NCI-H748 treated with DMSO at 0.1 percent for 48 hours (cell line): ENCODE measurements around the gene TSHZ1.

Source experiments
- DNase-seq: peaks from one replicate; lab custom pipeline; 2025; lab: John Stamatoyannopoulos, UW

TSHZ1 gene

GRCh38 chr18:75269124-75269680, 58.6 kb downstream of the TSHZ1 start:
- DNase-seq, result no peak

GRCh38 chr18:75269696-75270095, 59.1 kb downstream of the TSHZ1 start:
- no peak for DNase-seq

GRCh38 chr18:75271952-75272351, 61.4 kb downstream of the TSHZ1 start:
- DNase-seq, result no peak

- no peak for DNase-seq
Measured at GRCh38 chr18:75273817-75274216, 63.2 kb downstream of the TSHZ1 start.

- no peak for DNase-seq
Measured at GRCh38 chr18:75275226-75275625, 64.6 kb downstream of the TSHZ1 start.

GRCh38 chr18:75276818-75277609, 66.4 kb downstream of the TSHZ1 start:
- no peak for DNase-seq

GRCh38 chr18:75277610-75277928, 67.0 kb downstream of the TSHZ1 start:
- DNase-seq, result no peak

- no peak for DNase-seq
Measured at GRCh38 chr18:75279381-75279780, 68.8 kb downstream of the TSHZ1 start.

GRCh38 chr18:75280427-75281280, 70.1 kb downstream of the TSHZ1 start:
- DNase-seq, result no peak

- DNase-seq, result no peak
Measured at GRCh38 chr18:75282746-75283145, 72.1 kb downstream of the TSHZ1 start.

- no peak for DNase-seq
Measured at GRCh38 chr18:75283731-75284130, 73.1 kb downstream of the TSHZ1 start.

- no peak for DNase-seq
Measured at GRCh38 chr18:75284566-75284965, 74.0 kb downstream of the TSHZ1 start.

- no peak for DNase-seq
Measured at GRCh38 chr18:75285876-75286275, 75.3 kb downstream of the TSHZ1 start.

- DNase-seq, result no peak
Measured at GRCh38 chr18:75287006-75287405, 76.4 kb downstream of the TSHZ1 start.

- DNase-seq, result no peak
Measured at GRCh38 chr18:75287700-75288099, 77.1 kb downstream of the TSHZ1 start.

- DNase-seq, result no peak
Measured at GRCh38 chr18:75289761-75290160, 79.2 kb downstream of the TSHZ1 start.

GRCh38 chr18:75290737-75291358, 80.3 kb downstream of the TSHZ1 start:
- peak; percentile 98 for DNase-seq

GRCh38 chr18:75291460-75291859, 80.9 kb downstream of the TSHZ1 start:
- no peak for DNase-seq

GRCh38 chr18:75293591-75293990, 83.0 kb downstream of the TSHZ1 start:
- no peak for DNase-seq

GRCh38 chr18:75297731-75298130, 87.1 kb downstream of the TSHZ1 start:
- DNase-seq, result no peak

GRCh38 chr18:75304678-75305557, 94.3 kb downstream of the TSHZ1 start:
- DNase-seq, result no peak

GRCh38 chr18:75305984-75306383, 95.4 kb downstream of the TSHZ1 start:
- DNase-seq, result no peak
